ENCODE data around the gene UNCX. TPM values are rescaled to one million over a fixed set of nuclear protein-coding genes. Genes with fewer than 3 reads are reported as not detected.

The UNCX gene
- total RNA-seq, 3 donors from 2014 or later = not detected

DNA sequence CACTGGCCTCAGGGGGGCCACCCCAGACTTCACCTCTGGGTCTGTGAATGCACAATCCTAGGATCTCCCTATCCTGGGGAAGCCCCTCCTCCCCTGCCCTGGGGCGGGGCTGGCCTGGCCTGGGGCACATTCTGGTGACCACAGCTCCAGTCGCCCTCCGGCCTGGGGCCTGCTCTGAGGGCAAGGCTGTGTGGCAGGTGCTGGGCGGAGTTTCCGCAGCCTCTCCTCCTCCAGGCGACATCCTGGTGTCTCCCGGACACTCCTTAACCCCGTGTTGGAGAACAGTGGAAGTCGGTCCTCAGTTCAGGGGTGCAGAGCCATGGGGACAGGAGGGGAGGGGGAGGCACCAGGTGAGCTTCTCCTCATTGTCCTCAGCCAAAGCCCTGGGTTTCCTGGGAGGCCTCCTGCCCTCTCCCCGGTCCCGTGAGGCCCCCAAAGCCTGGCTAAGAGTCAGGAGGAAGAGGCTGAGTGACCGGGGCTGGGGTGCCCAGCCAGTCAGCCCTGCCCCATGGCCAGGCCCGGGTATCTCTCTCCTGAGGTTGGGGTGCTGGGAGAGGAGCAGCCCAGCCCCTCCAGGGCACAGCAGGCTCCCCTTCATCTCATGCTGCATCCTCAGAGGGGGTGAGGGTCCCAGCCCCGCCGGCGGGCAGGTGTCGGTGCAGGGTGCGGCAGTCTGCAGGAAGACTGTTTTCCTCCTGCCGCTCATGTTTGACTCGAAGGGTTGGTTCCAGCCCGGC lies 22.6 kb downstream of the UNCX start:
- TF ChIP-seq, protein P1, sequence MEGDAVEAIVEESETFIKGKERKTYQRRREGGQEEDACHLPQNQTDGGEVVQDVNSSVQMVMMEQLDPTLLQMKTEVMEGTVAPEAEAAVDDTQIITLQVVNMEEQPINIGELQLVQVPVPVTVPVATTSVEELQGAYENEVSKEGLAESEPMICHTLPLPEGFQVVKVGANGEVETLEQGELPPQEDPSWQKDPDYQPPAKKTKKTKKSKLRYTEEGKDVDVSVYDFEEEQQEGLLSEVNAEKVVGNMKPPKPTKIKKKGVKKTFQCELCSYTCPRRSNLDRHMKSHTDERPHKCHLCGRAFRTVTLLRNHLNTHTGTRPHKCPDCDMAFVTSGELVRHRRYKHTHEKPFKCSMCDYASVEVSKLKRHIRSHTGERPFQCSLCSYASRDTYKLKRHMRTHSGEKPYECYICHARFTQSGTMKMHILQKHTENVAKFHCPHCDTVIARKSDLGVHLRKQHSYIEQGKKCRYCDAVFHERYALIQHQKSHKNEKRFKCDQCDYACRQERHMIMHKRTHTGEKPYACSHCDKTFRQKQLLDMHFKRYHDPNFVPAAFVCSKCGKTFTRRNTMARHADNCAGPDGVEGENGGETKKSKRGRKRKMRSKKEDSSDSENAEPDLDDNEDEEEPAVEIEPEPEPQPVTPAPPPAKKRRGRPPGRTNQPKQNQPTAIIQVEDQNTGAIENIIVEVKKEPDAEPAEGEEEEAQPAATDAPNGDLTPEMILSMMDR (IDR thresholded peaks at IDR 0.05) = no peak
- TF ChIP-seq POLR2A (IDR thresholded peaks at IDR 0.05) = no peak
- no peak for TF ChIP-seq POLR2AphosphoS5 (IDR thresholded peaks at IDR 0.05)
- DNase-seq (ENCODE audit: low spot score in 2 of 2) = no peak
- peaks cover 2 to 91% of the 10 kb centered on the region in 2 donors for H3K27me3 ChIP-seq

DNA sequence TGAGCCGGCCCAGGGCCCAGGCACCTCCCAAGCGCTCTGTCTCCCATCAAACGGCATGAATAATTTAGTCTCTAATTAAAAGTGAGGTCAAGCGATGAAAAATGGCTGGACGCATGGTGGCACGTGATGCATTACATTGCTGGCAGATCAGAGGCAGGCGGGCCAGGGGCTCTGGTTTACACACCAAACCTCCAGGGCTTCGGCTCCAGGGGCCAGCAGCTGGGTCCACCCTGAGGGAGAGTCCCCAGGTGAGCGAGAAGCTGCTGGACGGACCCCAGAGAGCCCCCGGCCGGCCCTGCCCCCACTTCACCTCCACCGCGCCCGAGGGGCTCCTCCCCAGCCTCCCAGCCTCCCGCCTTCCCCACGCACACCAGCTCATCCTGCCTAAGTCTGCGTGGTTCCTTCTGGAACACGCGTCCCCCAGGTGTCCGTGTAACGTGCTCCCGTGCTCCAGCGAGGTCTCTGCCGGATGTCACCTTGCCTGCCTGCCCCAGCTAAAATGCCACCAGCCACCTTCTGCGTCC lies 23.2 kb downstream of the UNCX start:
- no peak for TF ChIP-seq POLR2AphosphoS5 (IDR thresholded peaks at IDR 0.05)
- TF ChIP-seq POLR2A (IDR thresholded peaks at IDR 0.05) = no peak
- H3K36me3 ChIP-seq = no peaks in the 10 kb centered on the region
- DNase-seq (ENCODE audit: low spot score in 2 of 2) = no peak
- intact Hi-C loops (cut with DNase I; ENCODE audit: low total_unique reads) = no loop called here
- no peaks in the 10 kb centered on the region for H3K9me3 ChIP-seq
- no peaks in the 10 kb centered on the region for H3K4me1 ChIP-seq
- H3K27ac ChIP-seq = no peak overlapping the region
- no peak overlapping the region for H3K4me3 ChIP-seq
- peaks cover 3 to 91% of the 10 kb centered on the region in 2 donors for H3K27me3 ChIP-seq

More for the DNA sequence above, 22.6 kb downstream of the UNCX start:
- intact Hi-C loops (cut with DNase I; ENCODE audit: low total_unique reads) = no loop called here
- Histone ChIP-seq H3K36me3 (no peaks in the 10 kb centered on the region), H3K4me3 (no peak overlapping the region), H3K4me1 (no peaks in the 10 kb centered on the region), H3K27ac (no peak overlapping the region), H3K9me3 (no peaks in the 10 kb centered on the region)

DNA sequence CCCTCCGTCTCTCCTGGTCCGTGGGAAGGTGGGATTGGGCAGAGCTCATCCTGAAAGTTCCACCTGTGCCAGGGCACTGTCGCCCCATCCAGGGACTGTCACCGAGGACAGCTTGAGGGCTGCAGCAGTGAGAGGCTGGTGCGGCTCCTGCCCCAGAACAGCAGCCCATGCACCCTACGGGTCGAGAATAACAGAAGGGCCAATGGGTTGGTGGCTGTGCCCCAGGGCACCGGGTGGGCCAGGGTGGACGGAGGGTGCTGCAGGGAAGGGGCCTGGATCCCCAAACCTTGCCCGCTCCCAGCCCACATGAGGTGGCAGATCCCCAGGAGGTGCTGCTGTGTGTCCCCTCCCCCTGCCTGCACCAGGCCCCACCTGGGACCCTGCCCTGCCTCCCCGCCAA lies 23.9 kb downstream of the UNCX start:
- Histone ChIP-seq H3K4me1 (no peaks in the 10 kb centered on the region), H3K27ac (no peak overlapping the region), H3K36me3 (no peaks in the 10 kb centered on the region), H3K27me3 (peaks cover 3 to 89% of the 10 kb centered on the region in 2 donors), H3K4me3 (no peak overlapping the region), H3K9me3 (no peaks in the 10 kb centered on the region)
- intact Hi-C loops (cut with DNase I; ENCODE audit: low total_unique reads) = no loop called here
- TF ChIP-seq POLR2AphosphoS5 (IDR thresholded peaks at IDR 0.05) = no peak
- no peak for TF ChIP-seq POLR2A (IDR thresholded peaks at IDR 0.05)
- TF ChIP-seq, protein P1 (IDR thresholded peaks at IDR 0.05) = no peak
- no peak for DNase-seq (ENCODE audit: low spot score in 2 of 2)

DNA sequence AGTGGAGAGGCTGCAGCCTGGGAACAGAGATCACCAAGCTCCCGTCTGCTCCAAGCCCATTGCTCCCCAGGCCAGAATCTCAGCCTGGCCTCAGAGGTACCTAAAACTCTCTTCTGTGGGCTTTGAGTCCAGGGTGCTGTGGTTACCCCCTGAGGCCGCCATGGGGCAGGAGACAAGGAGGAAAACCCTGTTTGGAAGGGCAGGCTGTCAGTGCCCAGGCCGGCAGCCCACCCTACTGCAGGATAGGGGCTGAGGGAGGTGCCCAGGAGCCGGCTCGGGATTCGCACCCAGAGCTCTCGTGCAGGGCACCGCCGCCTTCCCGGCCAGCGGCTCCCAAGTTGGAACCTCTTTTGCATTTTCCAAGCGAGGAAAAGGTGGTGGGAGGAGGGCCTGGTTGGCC lies 24.5 kb downstream of the UNCX start:
- Histone ChIP-seq H3K4me3 (no peak overlapping the region), H3K9me3 (no peaks in the 10 kb centered on the region), H3K27me3 (peaks cover 3 to 86% of the 10 kb centered on the region in 2 donors), H3K4me1 (no peaks in the 10 kb centered on the region), H3K27ac (no peak overlapping the region), H3K36me3 (no peaks in the 10 kb centered on the region)
- no peak for TF ChIP-seq POLR2AphosphoS5 (IDR thresholded peaks at IDR 0.05)
- TF ChIP-seq, protein P1 (IDR thresholded peaks at IDR 0.05) = no peak
- TF ChIP-seq POLR2A (IDR thresholded peaks at IDR 0.05) = no peak
- intact Hi-C loops (cut with DNase I; ENCODE audit: low total_unique reads) = no loop called here
- DNase-seq (ENCODE audit: low spot score in 2 of 2) = no peak

DNA sequence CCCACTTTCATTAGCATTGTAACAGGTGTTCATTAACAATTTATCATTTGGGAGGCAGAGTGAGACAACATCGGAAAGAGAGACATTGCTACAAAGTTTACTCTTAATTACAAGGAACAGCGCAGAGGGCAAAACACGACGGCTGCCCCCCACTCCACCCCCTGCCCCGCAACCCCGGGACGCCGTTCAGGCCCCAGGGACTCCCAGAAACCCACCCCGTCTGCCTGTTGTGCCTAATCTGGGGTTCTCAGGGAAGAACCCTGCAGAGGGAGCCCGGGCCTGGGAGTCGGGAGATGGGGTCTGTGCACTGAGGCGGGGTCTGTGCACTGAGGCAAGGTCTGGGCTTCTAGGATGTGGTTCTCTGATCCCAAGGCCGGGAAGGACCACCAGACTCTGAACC lies 25.2 kb downstream of the UNCX start:
- Histone ChIP-seq H3K36me3 (no peaks in the 10 kb centered on the region), H3K4me1 (no peaks in the 10 kb centered on the region), H3K4me3 (no peak overlapping the region), H3K9me3 (no peaks in the 10 kb centered on the region), H3K27me3 (peaks cover 3 to 85% of the 10 kb centered on the region in 2 donors), H3K27ac (no peak overlapping the region)
- DNase-seq (ENCODE audit: low spot score in 2 of 2) = no peak
- TF ChIP-seq, protein P1 (IDR thresholded peaks at IDR 0.05) = no peak
- TF ChIP-seq POLR2AphosphoS5 (IDR thresholded peaks at IDR 0.05) (no peak), POLR2A (IDR thresholded peaks at IDR 0.05) (no peak)
- intact Hi-C loops (cut with DNase I; ENCODE audit: low total_unique reads) = no loop called here

All from breast epithelium (tissue), 4 donors.